Ramos (cell line): ENCODE results near the gene GBF1.
"Not testable (repeated sequence)": the region's sequence is repeated elsewhere in the genome, so short reads cannot be mapped to it uniquely, and the experiment has no call there.

Source experiments
- in situ Hi-C: fragments of 300-500 bp; cut with MboI; formaldehyde crosslinking; loops from one replicate; pipeline ENCODE4 v1.14.3; 2022; ENCODE audit warnings: low sequenced_read_pairs; ENCODE audit not compliant: unreplicated experiment

The GBF1 gene, protein sequence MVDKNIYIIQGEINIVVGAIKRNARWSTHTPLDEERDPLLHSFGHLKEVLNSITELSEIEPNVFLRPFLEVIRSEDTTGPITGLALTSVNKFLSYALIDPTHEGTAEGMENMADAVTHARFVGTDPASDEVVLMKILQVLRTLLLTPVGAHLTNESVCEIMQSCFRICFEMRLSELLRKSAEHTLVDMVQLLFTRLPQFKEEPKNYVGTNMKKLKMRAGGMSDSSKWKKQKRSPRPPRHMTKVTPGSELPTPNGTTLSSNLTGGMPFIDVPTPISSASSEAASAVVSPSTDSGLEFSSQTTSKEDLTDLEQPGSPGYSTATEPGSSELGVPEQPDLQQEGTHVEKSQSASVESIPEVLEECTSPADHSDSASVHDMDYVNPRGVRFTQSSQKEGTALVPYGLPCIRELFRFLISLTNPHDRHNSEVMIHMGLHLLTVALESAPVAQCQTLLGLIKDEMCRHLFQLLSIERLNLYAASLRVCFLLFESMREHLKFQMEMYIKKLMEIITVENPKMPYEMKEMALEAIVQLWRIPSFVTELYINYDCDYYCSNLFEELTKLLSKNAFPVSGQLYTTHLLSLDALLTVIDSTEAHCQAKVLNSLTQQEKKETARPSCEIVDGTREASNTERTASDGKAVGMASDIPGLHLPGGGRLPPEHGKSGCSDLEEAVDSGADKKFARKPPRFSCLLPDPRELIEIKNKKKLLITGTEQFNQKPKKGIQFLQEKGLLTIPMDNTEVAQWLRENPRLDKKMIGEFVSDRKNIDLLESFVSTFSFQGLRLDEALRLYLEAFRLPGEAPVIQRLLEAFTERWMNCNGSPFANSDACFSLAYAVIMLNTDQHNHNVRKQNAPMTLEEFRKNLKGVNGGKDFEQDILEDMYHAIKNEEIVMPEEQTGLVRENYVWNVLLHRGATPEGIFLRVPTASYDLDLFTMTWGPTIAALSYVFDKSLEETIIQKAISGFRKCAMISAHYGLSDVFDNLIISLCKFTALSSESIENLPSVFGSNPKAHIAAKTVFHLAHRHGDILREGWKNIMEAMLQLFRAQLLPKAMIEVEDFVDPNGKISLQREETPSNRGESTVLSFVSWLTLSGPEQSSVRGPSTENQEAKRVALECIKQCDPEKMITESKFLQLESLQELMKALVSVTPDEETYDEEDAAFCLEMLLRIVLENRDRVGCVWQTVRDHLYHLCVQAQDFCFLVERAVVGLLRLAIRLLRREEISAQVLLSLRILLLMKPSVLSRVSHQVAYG (N-terminal part only)

GRCh38 chr10:102245082-102245931 lies at the start of gene GBF1:
GBF1 (plus strand) TSS chr10:102245532; CDS start chr10:102258939, 13,407 bp downstream.
- in situ Hi-C loops: no loop called here

DNA sequence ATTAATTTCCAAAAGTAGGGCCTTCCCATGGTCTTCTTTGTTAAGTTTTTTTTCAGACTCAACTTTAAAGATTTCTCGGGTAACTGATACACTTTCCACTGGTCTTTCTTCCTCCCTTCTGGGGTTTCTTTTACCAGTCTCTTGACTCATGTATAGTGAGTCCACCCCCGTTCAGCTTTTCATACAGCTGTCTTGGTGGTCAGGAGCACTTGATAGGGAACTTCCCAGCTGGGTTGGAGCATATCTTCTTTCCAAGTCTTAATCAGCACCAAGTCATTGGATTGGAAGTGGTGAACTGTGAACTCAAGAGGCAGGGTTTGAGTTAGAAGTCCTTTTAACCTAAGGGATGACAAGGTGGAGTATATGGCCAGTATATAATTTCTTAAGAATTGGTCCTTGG lies 48.4 kb upstream of the GBF1 start:
- in situ Hi-C loops: no loop called here

GRCh38 chr10:102198027-102198426 lies 47.3 kb upstream of the GBF1 start:
- in situ Hi-C loops: no loop called here

- in situ Hi-C loops: no loop called here
Observed at GRCh38 chr10:102200751-102201640, 44.3 kb upstream of the GBF1 start.

DNA sequence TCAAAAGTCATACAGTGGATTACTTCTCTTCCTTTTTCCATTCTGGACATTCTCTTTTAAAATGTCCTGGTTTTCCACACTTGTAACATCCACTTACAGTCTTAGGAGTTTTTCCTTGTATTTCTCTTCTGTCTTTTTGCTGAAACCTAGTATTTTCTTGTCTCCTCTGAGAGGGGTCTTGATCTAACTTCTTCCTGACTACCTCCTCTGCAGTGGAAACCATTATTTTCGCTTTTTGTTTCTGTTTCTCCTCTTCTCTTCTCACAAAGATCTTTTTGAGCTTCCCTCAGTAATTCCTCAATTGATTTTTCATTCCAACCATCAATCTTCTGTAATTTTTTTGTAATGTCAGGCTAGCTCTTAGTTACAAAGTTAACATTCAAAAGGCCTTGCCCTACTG lies 42.9 kb upstream of the GBF1 start:
- in situ Hi-C loops: no loop called here

GRCh38 chr10:102208311-102209035 lies 36.9 kb upstream of the GBF1 start:
- in situ Hi-C loops: no loop called here

- in situ Hi-C loops: no loop called here
Observed at GRCh38 chr10:102211615-102212299, 33.6 kb upstream of the GBF1 start.

DNA sequence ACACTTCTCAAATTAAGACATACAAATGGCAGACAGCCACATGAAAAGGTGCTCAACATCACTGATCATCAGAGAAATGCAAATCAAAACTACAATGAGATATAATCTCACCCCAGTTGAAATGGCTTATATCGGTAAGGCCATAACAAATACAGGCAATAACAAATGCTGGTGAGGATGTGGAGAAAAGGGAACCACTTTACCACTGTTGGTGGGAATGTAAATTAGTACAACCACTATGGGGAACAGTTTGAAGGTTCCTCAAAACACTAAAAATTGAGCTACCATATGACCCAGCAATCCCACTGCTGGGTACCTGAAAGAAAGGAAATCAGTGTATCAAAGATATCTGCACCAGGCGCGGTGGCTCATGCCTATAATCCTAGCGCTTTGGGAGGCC lies 31.7 kb upstream of the GBF1 start:
- in situ Hi-C loops: not testable (repeated sequence)

GRCh38 chr10:102219370-102219769 lies 26.0 kb upstream of the GBF1 start:
- in situ Hi-C loops: no loop called here

GRCh38 chr10:102220612-102221011 lies 24.7 kb upstream of the GBF1 start:
- in situ Hi-C loops: loop anchor here (10.0 kb wide), 1 partner anchor 364 kb away; no protein-coding TSS in a partner anchor

DNA sequence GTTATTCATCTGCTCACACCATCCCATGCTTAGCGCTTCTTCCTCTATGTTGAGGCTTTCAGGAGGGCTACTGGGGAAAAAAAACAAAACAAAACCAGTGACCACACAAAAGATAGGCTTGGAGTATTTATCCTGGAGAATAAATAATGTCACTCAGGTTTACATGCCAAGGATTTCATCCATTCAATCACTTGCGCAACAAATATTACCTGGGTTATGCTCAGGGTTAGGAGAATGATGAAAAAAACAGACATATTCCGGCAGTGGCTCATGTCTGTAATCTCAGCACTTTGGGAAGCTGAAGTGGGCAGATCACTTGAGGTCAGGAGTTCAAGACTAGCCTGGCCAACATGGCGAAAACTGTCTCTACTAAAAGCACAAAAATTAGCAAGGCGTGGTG lies 22.5 kb upstream of the GBF1 start:
- in situ Hi-C loops: loop anchor here (10.0 kb wide), 1 partner anchor 362 kb away; no protein-coding TSS in a partner anchor

DNA sequence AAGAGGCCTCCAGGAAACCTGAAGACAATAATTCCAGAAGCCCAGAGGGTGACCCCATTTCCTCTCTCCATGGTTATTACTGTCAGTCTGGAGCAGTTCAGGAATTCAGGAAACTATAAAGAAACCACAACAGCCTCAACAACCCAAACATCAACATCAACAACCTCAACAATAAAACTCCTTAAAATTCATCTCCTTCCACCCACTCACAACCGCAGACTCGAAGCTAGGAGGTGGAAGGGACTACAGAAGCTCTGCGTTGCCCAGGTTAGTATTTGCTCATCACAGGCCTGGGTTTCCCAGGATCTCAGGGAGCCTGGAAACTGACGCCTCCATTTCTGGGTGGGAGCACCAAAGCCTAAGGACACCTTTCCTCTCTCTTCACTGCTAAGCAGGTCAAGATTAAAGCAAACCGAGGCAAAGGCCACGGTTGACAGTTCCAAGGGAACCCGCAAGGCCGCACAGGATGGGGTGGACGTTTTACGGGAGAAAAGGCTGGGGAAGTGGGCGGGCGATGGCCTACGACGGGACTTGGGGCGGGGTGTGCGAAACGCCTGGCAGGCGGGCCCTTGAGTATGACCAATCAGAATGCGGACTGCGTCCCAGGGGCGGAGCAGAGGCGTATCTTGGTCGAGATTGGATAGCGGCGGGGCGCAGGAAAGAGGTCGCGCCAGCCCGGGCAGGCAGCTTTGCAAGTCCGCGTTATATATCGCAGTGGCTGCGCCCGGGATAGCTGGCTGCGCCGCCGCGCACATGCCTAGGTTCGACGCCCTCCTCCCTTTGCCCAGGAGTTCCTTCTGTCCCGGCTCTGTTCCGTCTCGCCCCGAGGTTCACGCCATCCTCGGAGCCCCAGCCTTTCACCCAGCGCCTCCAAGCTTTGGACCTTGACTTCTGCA lies 19.4 kb upstream of the GBF1 start, which contains the start of gene ELOVL3:
Gene ELOVL3, plus strand, starts transcription at position 654 of the 896 bp plus-strand sequence. CDS start 250 bp downstream, outside the sequence.
- in situ Hi-C loops: loop anchor here (5.0 to 10.0 kb wide), 2 partner anchors 126 to 359 kb away; no protein-coding TSS in a partner anchor

DNA sequence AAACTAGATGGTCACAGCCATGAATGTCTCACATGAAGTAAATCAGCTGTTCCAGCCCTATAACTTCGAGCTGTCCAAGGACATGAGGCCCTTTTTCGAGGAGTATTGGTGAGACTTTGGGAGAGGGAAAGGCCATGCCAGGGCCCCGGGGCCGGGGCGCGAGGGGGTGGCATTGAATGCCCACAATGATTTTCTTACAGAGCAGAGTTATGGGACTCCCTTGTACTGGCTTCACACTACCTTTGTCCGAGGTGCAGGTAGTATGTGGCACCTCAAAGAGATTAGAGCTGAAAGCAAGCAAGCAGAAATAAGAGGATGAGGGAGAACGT lies 18.8 kb upstream of the GBF1 start:
- in situ Hi-C loops: loop anchor here (5.0 to 10.0 kb wide), 2 partner anchors 126 to 358 kb away; no protein-coding TSS in a partner anchor

- in situ Hi-C loops: loop anchor here (5.0 to 10.0 kb wide), 2 partner anchors 125 to 358 kb away; no protein-coding TSS in a partner anchor
Observed at GRCh38 chr10:102227050-102227449, 18.3 kb upstream of the GBF1 start.

GRCh38 chr10:102229810-102230263 lies 15.5 kb upstream of the GBF1 start:
- in situ Hi-C loops: loop anchor here (5.0 to 10.0 kb wide), 2 partner anchors 122 to 355 kb away; no protein-coding TSS in a partner anchor
